GM19035 (cell line): ENCODE measurements around the gene KCNC1.

Experiments
- ATAC-seq: cut with Tn5 transposase; IDR thresholded peaks from one replicate; pipeline ENCODE4 v1.9.1; 2021; ENCODE audit not compliant: unreplicated experiment

The KCNC1 gene

GRCh38 chr11:17751558-17751957, 17.0 kb downstream of the KCNC1 start:
- ATAC-seq = no peak

- no peak for ATAC-seq
Measured at GRCh38 chr11:17752144-17752543, 17.6 kb downstream of the KCNC1 start.

GRCh38 chr11:17753153-17753552, 18.6 kb downstream of the KCNC1 start:
- no peak for ATAC-seq

GRCh38 chr11:17753641-17754040, 19.1 kb downstream of the KCNC1 start:
- no peak for ATAC-seq

GRCh38 chr11:17755891-17756290, 21.3 kb downstream of the KCNC1 start:
- ATAC-seq = no peak

GRCh38 chr11:17760102-17761029, 25.8 kb downstream of the KCNC1 start:
- peak; percentile 67 for ATAC-seq

GRCh38 chr11:17762309-17762974, 27.9 kb downstream of the KCNC1 start:
- ATAC-seq = peak; percentile 61

GRCh38 chr11:17763244-17763643, 28.7 kb downstream of the KCNC1 start:
- no peak for ATAC-seq

GRCh38 chr11:17763703-17764102, 29.1 kb downstream of the KCNC1 start:
- no peak for ATAC-seq

GRCh38 chr11:17764446-17765218, 30.1 kb downstream of the KCNC1 start:
- no peak for ATAC-seq

- ATAC-seq = no peak
Measured at GRCh38 chr11:17765356-17766072, 30.9 kb downstream of the KCNC1 start.

GRCh38 chr11:17766073-17766359, 31.4 kb downstream of the KCNC1 start:
- ATAC-seq = no peak

- ATAC-seq = no peak
Measured at GRCh38 chr11:17766590-17766989, 32.0 kb downstream of the KCNC1 start.

GRCh38 chr11:17767301-17767885, 32.8 kb downstream of the KCNC1 start:
- no peak for ATAC-seq

- ATAC-seq = no peak
Measured at GRCh38 chr11:17767914-17768313, 33.3 kb downstream of the KCNC1 start.

- no peak for ATAC-seq
Measured at GRCh38 chr11:17768547-17768946, 34.0 kb downstream of the KCNC1 start.

- ATAC-seq = no peak
Measured at GRCh38 chr11:17769218-17769617, 34.6 kb downstream of the KCNC1 start.

GRCh38 chr11:17770048-17770652, 35.6 kb downstream of the KCNC1 start:
- ATAC-seq = no peak

GRCh38 chr11:17770917-17771316, 36.3 kb downstream of the KCNC1 start:
- no peak for ATAC-seq

- ATAC-seq = no peak
Measured at GRCh38 chr11:17771415-17771814, 36.8 kb downstream of the KCNC1 start.
